Suprapubic skin (tissue), 4 donors: ENCODE results near the gene FOXO6. TPM values are rescaled to one million over a fixed set of nuclear protein-coding genes. Genes with fewer than 3 reads are reported as not detected.
"Not testable (repeated sequence)": the region's sequence is repeated elsewhere in the genome, so short reads cannot be mapped to it uniquely, and the experiment has no call there.

Experiments
- DNase-seq, 2 donors: peaks; one replicate each; pipeline ENCODE4 v3.0.0-alpha.2; 2019; ENCODE audit warnings: low spot score in 2 of 2
- H3K27ac ChIP-seq: fragments of 200-600 bp; sonication (generic); one replicate; pipeline ENCODE4 v1.5.1; 2019
- H3K27me3 ChIP-seq: fragments of 200-600 bp; sonication (generic); one replicate; pipeline ENCODE4 v1.5.1; 2019
- H3K36me3 ChIP-seq: fragments of 200-600 bp; sonication (generic); one replicate; pipeline ENCODE4 v1.5.1; 2019
- H3K4me1 ChIP-seq: fragments of 200-600 bp; sonication (generic); one replicate; pipeline ENCODE4 v1.5.1; 2019
- H3K4me3 ChIP-seq: fragments of 200-600 bp; sonication (generic); one replicate; pipeline ENCODE4 v1.5.1; 2019; ENCODE audit warnings: mild to moderate bottlenecking
- H3K9me3 ChIP-seq: fragments of 200-600 bp; sonication (generic); one replicate; pipeline ENCODE4 v1.5.1; 2019
- EP300 ChIP-seq: sonication (generic); formaldehyde crosslinking; IDR thresholded peaks from one replicate; pipeline ENCODE4 v1.6.1; 2017; ENCODE audit warnings: antibody characterized with exemption
- POLR2A ChIP-seq, 2 donors: fragments of 450-650 bp; IDR thresholded peaks; one replicate each; pipeline ENCODE4 v1.6.1; 2017; ENCODE audit warnings: antibody characterized with exemption in 2 of 2, mild to moderate bottlenecking in 2 of 2, moderate library complexity in 2 of 2
- POLR2AphosphoS5 ChIP-seq, 3 donors: sonication (generic); formaldehyde crosslinking; IDR thresholded peaks; one replicate each; pipeline ENCODE4 v1.6.1; 2017; ENCODE audit warnings: antibody characterized with exemption in 3 of 3
- WGBS: methylation state at CpG from one replicate; pipeline ENCODE4 v1.1.5; 2018; 5-methylcytosine and 5-hydroxymethylcytosine counted together
- total RNA-seq, 4 donors: library from RNA; depleted of rRNA; stranded (reverse); fragments of >200 nt; gene quantifications; one replicate each; pipeline ENCODE4 v1.1.0, GENCODE V29; 2016
- TF ChIP-seq, protein P1 (sequence below), 2 donors: fragments of 200-600 bp in 1 of 2; fragments of 450-650 bp in 1 of 2; sonication (generic) in 1 of 2; IDR thresholded peaks; one replicate each; pipeline ENCODE4 v1.5.1; 2016 to 2019; ENCODE audit warnings: antibody characterized with exemption in 2 of 2, mild to moderate bottlenecking in 1 of 2, moderate library complexity in 1 of 2

FOXO6 gene
- total RNA-seq, 4 donors from 2014 or later = 1.4 to 2.8 (median 1.6) TPM

DNA sequence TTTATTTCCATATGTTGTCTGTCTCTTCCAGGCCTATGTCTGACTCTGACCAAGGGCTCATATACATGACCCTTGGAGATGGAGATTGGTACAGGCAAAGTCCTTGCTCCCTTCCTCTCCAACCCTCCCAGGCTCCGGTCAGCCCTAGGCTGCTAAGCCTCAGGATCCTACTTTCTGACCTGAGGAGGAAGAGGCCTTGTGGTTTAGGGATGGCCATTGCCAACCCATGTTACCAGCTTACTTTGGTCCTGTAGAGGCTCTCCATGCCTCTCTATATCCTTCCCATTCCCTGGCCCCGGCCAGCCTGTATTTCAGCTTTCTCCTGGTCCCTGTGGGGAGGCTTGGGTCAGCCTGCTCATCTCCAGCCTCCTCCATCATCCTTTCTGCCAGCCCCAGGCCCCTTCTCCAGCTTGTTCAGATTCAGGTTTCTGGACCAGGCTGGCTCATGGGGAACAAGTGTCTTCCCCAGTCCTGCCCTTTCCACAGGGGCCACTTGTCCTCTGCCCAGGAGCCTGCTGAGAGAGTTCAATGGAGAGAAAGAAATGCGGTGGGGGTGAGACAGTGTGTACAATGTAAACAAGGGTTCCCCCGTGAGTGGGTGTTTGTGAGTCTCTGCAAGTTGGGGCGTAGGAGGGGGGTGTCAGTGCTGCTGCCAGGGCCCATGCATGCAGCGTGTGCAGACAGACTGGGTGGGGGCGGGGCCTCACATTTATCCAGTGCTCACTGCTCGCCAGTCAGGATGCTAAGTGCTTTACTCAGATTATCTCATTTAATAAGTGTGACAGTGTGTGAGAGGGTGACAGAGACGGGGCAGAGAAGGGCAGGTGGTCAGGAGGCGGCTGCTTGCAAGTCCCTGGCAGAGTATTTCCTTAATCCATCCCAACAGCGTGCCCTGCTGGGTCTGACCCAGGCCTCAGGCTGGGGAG is 31.3 kb upstream of the FOXO6 start:
- Histone ChIP-seq H3K4me3 (no peak overlapping the region), H3K36me3 (no peaks in the 10 kb centered on the region), H3K27me3 (no peaks in the 10 kb centered on the region), H3K4me1 (no peaks in the 10 kb centered on the region), H3K9me3 (no peaks in the 10 kb centered on the region), H3K27ac (no peak overlapping the region)
- peak in 1 of 2 donors; percentile 41 for DNase-seq
- TF ChIP-seq POLR2A (IDR thresholded peaks at IDR 0.05) (no peak), POLR2AphosphoS5 (IDR thresholded peaks at IDR 0.05) (no peak)
- TF ChIP-seq, protein P1, sequence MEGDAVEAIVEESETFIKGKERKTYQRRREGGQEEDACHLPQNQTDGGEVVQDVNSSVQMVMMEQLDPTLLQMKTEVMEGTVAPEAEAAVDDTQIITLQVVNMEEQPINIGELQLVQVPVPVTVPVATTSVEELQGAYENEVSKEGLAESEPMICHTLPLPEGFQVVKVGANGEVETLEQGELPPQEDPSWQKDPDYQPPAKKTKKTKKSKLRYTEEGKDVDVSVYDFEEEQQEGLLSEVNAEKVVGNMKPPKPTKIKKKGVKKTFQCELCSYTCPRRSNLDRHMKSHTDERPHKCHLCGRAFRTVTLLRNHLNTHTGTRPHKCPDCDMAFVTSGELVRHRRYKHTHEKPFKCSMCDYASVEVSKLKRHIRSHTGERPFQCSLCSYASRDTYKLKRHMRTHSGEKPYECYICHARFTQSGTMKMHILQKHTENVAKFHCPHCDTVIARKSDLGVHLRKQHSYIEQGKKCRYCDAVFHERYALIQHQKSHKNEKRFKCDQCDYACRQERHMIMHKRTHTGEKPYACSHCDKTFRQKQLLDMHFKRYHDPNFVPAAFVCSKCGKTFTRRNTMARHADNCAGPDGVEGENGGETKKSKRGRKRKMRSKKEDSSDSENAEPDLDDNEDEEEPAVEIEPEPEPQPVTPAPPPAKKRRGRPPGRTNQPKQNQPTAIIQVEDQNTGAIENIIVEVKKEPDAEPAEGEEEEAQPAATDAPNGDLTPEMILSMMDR (IDR thresholded peaks at IDR 0.05) = no peak
- WGBS = 88% methylated on average over 11 of the region's 11 CpGs

- peak in 1 of 2 donors; percentile 71 for DNase-seq
- no peak overlapping the region for H3K27ac ChIP-seq
- H3K36me3 ChIP-seq = no peaks in the 10 kb centered on the region
- no peaks in the 10 kb centered on the region for H3K9me3 ChIP-seq
- H3K4me1 ChIP-seq = no peaks in the 10 kb centered on the region
- no peak for TF ChIP-seq POLR2A (IDR thresholded peaks at IDR 0.05)
- no peak for TF ChIP-seq POLR2AphosphoS5 (IDR thresholded peaks at IDR 0.05)
- no peak for TF ChIP-seq EP300
- TF ChIP-seq, protein P1 (IDR thresholded peaks at IDR 0.05) = no peak
- H3K4me3 ChIP-seq = no peak overlapping the region
- no peaks in the 10 kb centered on the region for H3K27me3 ChIP-seq
- WGBS = 80% methylated on average over 17 of the region's 17 CpGs
Observed at GRCh38 chr1:41330588-41331545, 30.4 kb upstream of the FOXO6 start.

DNA sequence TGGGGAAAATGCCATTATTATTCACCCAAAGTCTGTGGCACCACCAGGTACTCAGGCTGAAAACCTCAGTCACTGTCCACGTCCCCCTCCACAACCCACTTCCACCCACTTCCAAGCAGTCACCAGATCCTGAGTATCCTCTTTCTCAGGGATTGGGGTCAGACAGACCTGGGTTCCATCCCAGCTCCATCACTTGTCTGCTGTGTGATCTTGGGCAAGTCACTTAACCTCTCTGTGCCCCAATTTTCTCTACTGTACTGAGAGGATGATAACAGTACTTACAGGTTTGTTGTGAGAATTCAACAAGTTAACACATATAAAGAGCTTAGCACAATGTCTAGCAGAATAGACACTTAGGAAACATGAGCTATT is 29.7 kb upstream of the FOXO6 start:
- DNase-seq = peak in 1 of 2 donors; percentile 53
- Histone ChIP-seq H3K9me3 (no peaks in the 10 kb centered on the region), H3K4me3 (no peak overlapping the region), H3K27me3 (no peaks in the 10 kb centered on the region), H3K4me1 (no peaks in the 10 kb centered on the region), H3K36me3 (no peaks in the 10 kb centered on the region), H3K27ac (no peak overlapping the region)
- TF ChIP-seq EP300 (no peak), POLR2AphosphoS5 (IDR thresholded peaks at IDR 0.05) (no peak), POLR2A (IDR thresholded peaks at IDR 0.05) (no peak)
- TF ChIP-seq, protein P1 (IDR thresholded peaks at IDR 0.05) = no peak
- 82% methylated on average over 1 of the region's 1 CpG for WGBS

GRCh38 chr1:41332161-41332560 is 29.1 kb upstream of the FOXO6 start:
- not testable (repeated sequence) for H3K27ac ChIP-seq, H3K4me1 ChIP-seq, H3K36me3 ChIP-seq, H3K9me3 ChIP-seq, H3K27me3 ChIP-seq, H3K4me3 ChIP-seq
- 96% methylated on average over 6 of the region's 6 CpGs for WGBS
- peak in 1 of 2 donors; percentile 6 for DNase-seq

GRCh38 chr1:41333146-41333784 is 28.0 kb upstream of the FOXO6 start:
- H3K27ac ChIP-seq = no peak overlapping the region
- H3K36me3 ChIP-seq = no peaks in the 10 kb centered on the region
- peak in 1 of 2 donors; percentile 26 for DNase-seq
- WGBS = 51% methylated on average over 6 of the region's 6 CpGs
- no peak overlapping the region for H3K4me3 ChIP-seq
- H3K4me1 ChIP-seq = no peaks in the 10 kb centered on the region
- no peaks in the 10 kb centered on the region for H3K27me3 ChIP-seq
- no peak for TF ChIP-seq POLR2AphosphoS5 (IDR thresholded peaks at IDR 0.05)
- no peak for TF ChIP-seq EP300
- TF ChIP-seq, protein P1 (IDR thresholded peaks at IDR 0.05) = no peak
- TF ChIP-seq POLR2A (IDR thresholded peaks at IDR 0.05) = no peak
- no peaks in the 10 kb centered on the region for H3K9me3 ChIP-seq
